DND-41 (cell line): ENCODE data around the gene MLC1.

Source experiments
- ATAC-seq: fragments of 200-7000 bp; cut with Tn5 transposase; 3 replicates; pipeline ENCODE4 v1.9.1; 2021; ENCODE audit warnings: low read depth; ENCODE audit not compliant: insufficient read depth
- DNase-seq: peaks from one replicate; pipeline ENCODE4 v3.0.0-alpha.2; 2020
- H2AFZ ChIP-seq: 2 replicates; pipeline ENCODE4 v1.6.0; 2012; ENCODE audit warnings: low read depth, low read length
- H3K27ac ChIP-seq: 2 replicates; pipeline ENCODE4 v1.5.1; 2012; ENCODE audit warnings: low read length, inconsistent platforms
- H3K27me3 ChIP-seq: fragments of 200-600 bp; sonication (generic); 2 replicates; pipeline ENCODE4 v1.6.0; 2012; ENCODE audit warnings: low read length, mild to moderate bottlenecking, inconsistent platforms; ENCODE audit not compliant: insufficient read depth, poor library complexity
- H3K36me3 ChIP-seq: 2 replicates; pipeline ENCODE4 v1.5.1; 2012; ENCODE audit warnings: low read length, inconsistent platforms; ENCODE audit not compliant: insufficient read depth
- H3K4me1 ChIP-seq: 2 replicates; pipeline ENCODE4 v1.5.1; 2012; ENCODE audit warnings: mild to moderate bottlenecking, low read length; ENCODE audit not compliant: insufficient read depth
- H3K4me2 ChIP-seq: 2 replicates; pipeline ENCODE4 v1.6.0; 2012; ENCODE audit warnings: mild to moderate bottlenecking, moderate library complexity, low read length, inconsistent platforms; ENCODE audit not compliant: insufficient read depth
- H3K4me3 ChIP-seq, 2 experiments: fragments of 200-600 bp in 1 of 2; shearing (Covaris generic) in 1 of 2; 2 replicates each; pipeline ENCODE4 v1.5.1; 2012 to 2016; ENCODE audit warnings: inconsistent platforms in 2 of 2, low read length in 2 of 2, mild to moderate bottlenecking in 2 of 2, low read depth in 1 of 2, moderate library complexity in 1 of 2
- H3K79me2 ChIP-seq: 2 replicates; pipeline ENCODE4 v1.6.0; 2012; ENCODE audit warnings: low read length, inconsistent platforms; ENCODE audit not compliant: insufficient read depth
- H3K9ac ChIP-seq: 2 replicates; pipeline ENCODE4 v1.6.0; 2012; ENCODE audit warnings: low read depth, mild to moderate bottlenecking, inconsistent platforms, low read length, moderate library complexity
- H3K9me3 ChIP-seq: 2 replicates; pipeline ENCODE4 v1.5.1; 2012; ENCODE audit warnings: low read length, moderate library complexity, mild to moderate bottlenecking, inconsistent platforms; ENCODE audit not compliant: insufficient read depth, severe bottlenecking
- H4K20me1 ChIP-seq: 2 replicates; pipeline ENCODE4 v1.6.0; 2012; ENCODE audit warnings: low read length; ENCODE audit not compliant: insufficient read depth
- EZH2 ChIP-seq: IDR thresholded peaks from 3 replicates; pipeline ENCODE4 v1.6.1; 2012; ENCODE audit warnings: borderline replicate concordance, low read depth, mild to moderate bottlenecking, moderate library complexity, low read length, inconsistent platforms; ENCODE audit not compliant: severe bottlenecking
- TF ChIP-seq, protein P1 (sequence below): IDR thresholded peaks from 2 replicates; pipeline ENCODE4 v1.5.1; 2012; ENCODE audit warnings: borderline replicate concordance, low read length, moderate library complexity, mild to moderate bottlenecking; ENCODE audit not compliant: poor library complexity, severe bottlenecking; ENCODE audit errors: extremely low read depth

MLC1 gene

DNA sequence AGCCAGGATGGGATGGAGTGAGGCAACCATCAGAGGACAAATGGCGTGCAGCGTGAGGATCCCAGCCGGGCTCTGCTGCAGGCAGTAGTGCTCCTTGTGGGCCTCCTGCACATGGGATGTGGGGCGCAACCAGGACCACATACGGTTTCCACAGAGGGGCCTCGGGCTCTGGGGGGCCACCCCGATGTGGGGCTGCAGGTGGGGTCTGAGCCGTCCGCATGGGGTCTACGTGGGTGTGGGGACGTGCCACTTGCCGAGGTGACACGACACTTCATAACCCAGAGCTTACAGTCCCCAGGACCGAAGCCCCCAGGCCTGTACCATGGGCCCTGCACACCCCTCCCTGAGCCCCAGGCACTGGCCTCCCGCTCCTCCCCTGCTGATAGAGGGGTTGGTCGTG is 37.9 kb downstream of the MLC1 start:
- Histone ChIP-seq H3K4me1 (no peaks in the 10 kb centered on the region), H3K27ac (no peak overlapping the region), H3K79me2 (no peaks in the 10 kb centered on the region), H2AFZ (no peak overlapping the region), H3K4me2 (no peak overlapping the region), H3K4me3 (no peak overlapping the region), H3K9me3 (no peaks in the 10 kb centered on the region), H3K9ac (no peak overlapping the region), H4K20me1 (0 out of 2 replicates have a peak, but pooled peaks cover 4% of the 10 kb centered on the region), H3K27me3 (no peaks in the 10 kb centered on the region), H3K36me3 (no peaks in the 10 kb centered on the region)
- TF ChIP-seq, protein P1, sequence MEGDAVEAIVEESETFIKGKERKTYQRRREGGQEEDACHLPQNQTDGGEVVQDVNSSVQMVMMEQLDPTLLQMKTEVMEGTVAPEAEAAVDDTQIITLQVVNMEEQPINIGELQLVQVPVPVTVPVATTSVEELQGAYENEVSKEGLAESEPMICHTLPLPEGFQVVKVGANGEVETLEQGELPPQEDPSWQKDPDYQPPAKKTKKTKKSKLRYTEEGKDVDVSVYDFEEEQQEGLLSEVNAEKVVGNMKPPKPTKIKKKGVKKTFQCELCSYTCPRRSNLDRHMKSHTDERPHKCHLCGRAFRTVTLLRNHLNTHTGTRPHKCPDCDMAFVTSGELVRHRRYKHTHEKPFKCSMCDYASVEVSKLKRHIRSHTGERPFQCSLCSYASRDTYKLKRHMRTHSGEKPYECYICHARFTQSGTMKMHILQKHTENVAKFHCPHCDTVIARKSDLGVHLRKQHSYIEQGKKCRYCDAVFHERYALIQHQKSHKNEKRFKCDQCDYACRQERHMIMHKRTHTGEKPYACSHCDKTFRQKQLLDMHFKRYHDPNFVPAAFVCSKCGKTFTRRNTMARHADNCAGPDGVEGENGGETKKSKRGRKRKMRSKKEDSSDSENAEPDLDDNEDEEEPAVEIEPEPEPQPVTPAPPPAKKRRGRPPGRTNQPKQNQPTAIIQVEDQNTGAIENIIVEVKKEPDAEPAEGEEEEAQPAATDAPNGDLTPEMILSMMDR: no peak
- TF ChIP-seq EZH2: no peak
- no peak for DNase-seq
- no peak for ATAC-seq

DNA sequence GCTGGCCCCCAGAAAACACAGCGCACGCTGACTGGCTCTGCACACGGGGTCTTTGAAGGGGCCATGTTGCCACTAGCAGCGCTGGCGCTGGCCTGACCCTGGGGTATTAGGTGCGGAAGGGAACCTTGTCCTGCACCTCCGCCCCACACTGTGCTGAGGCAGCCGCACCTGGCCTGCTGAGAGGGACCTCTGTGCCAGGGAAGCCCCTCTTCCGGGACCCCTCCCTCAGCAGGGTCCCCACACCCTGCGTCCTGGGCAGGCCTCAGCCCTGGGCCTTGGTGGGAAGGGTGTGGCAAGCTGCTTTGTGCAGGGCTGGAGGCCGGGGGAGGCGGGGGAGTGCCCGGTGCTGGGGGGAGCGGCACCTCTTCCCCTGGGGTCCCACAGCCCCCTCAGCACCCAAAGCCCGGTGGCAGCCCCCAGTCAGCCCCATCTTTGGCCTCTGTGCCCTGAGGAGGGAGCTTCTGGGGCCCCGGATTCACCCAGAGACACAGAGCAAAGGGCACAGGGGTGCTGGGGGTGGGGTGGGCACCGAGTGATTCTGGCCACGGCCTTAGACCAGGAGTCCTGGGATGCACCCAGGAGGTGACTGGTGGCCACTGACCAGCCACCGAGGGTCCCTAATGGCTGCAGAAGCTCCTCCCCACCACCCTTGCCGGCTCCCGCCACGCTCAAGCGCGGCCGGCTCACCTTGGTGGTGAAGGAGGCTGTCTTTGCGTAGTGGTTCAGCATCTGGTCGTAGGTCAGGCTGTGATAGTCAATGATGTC is 38.6 kb downstream of the MLC1 start:
- Histone ChIP-seq H3K27ac (no peak overlapping the region), H2AFZ (no peak overlapping the region), H4K20me1 (0 out of 2 replicates have a peak, but pooled peaks cover 4% of the 10 kb centered on the region), H3K9ac (no peak overlapping the region), H3K9me3 (no peaks in the 10 kb centered on the region), H3K79me2 (no peaks in the 10 kb centered on the region), H3K27me3 (no peaks in the 10 kb centered on the region), H3K36me3 (no peaks in the 10 kb centered on the region), H3K4me2 (no peak overlapping the region), H3K4me3 (no peak overlapping the region), H3K4me1 (no peaks in the 10 kb centered on the region)
- TF ChIP-seq EZH2: no peak
- TF ChIP-seq, protein P1: no peak
- DNase-seq (no peak), ATAC-seq (no peak)

DNA sequence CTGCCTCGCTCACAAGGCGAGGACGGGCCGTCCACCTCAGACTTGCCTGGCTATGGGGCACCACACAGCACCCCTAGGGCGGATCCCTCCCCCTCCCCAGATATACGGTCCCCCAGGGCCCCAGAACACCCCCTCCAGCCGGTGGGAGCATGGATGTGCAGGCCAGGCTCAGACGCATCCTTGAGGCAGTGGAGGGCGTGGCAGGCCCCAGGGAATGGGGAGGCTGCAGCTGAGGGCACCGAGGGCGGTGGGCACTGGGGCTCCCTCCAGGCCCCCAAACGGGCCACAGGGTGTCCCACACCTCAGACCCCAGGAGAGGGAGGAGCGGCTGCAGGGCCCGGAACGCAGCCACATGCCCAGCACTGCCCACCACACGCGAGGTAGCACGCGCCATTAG is 39.2 kb downstream of the MLC1 start:
- Histone ChIP-seq H3K4me2 (no peak overlapping the region), H2AFZ (no peak overlapping the region), H3K27ac (no peak overlapping the region), H3K9me3 (no peaks in the 10 kb centered on the region), H3K27me3 (no peaks in the 10 kb centered on the region), H3K79me2 (no peaks in the 10 kb centered on the region), H3K36me3 (no peaks in the 10 kb centered on the region), H3K4me1 (no peaks in the 10 kb centered on the region), H4K20me1 (0 out of 2 replicates have a peak, but pooled peaks cover 4% of the 10 kb centered on the region), H3K9ac (no peak overlapping the region), H3K4me3 (no peak overlapping the region)
- ATAC-seq (no peak), DNase-seq (no peak)
- TF ChIP-seq, protein P1: no peak
- TF ChIP-seq EZH2: no peak
